Stimulated activated CD4-positive, alpha-beta T cell treated with anti-CD3 and anti-CD28 coated beads, Interleukin-12 subunit alpha, Interleukin-12 subunit beta, amount 100 ng/mL, for 24 hours (primary cell): Measurements from ENCODE around the gene LMBRD1.
"Not testable (repeated sequence)": the region's sequence is repeated elsewhere in the genome, so short reads cannot be mapped to it uniquely, and the experiment has no call there.

Experiments
- DNase-seq, 2 experiments: peaks; one replicate each; pipeline ENCODE4 v3.0.0-alpha.2; 2020; ENCODE audit warnings: low read depth in 2 of 2

LMBRD1 gene

DNA sequence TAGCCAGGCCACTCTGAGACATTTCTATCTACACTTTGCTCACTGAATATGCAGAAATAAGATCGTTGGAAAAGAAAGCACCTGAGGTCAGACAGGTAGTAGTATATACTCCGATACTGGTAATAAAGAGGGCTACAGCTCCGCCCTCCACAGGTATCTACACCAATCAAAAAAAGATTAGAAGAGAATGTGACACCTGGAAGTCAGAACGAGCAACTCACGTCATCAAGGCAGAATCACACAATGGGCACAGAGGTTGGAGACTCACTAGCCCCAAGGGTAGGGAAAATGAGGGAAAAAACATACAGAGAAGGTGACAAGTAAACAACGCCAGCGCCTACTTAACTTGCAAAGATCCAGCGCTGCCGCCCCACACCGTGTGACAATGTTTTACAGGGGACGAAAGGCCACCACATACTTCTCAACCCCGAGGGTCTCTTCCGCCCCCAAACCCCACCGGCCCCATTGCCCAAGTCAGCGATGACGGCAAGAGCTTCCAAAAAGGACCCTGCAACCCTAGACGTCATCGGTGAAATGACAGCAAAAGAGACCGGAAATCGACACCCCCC lies 653 bp downstream of the LMBRD1 start:
- DNase-seq, result no peak

DNA sequence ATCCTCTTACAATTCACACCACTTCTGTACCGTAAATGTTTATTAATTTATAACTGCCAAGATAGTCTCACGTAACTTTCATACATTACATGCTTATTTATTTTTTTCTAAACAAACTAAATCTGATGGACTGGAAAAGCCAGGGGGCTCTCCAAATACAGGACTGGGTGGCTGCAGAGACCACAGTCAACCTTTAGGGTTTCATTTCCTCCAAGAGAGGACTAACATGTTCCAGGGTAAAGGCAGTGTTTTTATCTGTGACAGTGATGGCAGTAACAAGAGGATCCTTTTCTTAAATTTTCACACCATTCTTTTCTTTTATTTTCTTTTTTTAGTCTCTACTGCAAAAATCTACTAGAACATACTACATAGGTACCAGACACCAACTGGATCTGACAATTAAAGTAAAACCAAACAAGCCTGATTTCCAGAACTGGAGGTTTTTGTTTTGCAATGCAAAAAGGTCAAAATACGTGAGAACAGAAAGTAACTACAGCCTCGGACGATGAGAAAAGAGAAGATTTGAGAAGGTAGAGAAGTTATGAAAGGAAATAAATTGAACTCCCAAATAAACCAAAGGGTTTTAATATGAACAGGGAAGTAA lies 1.2 kb downstream of the LMBRD1 start:
- no peak for DNase-seq

GRCh38 chr6:69792292-69792691 lies 4.5 kb downstream of the LMBRD1 start:
- DNase-seq, result no peak

- no peak for DNase-seq
Measured at GRCh38 chr6:69791065-69791471, 5.7 kb downstream of the LMBRD1 start.

GRCh38 chr6:69790629-69791028 lies 6.2 kb downstream of the LMBRD1 start:
- no peak for DNase-seq

- no peak for DNase-seq
Measured at GRCh38 chr6:69789578-69789977, 7.2 kb downstream of the LMBRD1 start.

GRCh38 chr6:69787436-69787835 lies 9.4 kb downstream of the LMBRD1 start:
- DNase-seq, result not testable (repeated sequence)

GRCh38 chr6:69785697-69786096 lies 11.1 kb downstream of the LMBRD1 start:
- DNase-seq, result no peak

DNA sequence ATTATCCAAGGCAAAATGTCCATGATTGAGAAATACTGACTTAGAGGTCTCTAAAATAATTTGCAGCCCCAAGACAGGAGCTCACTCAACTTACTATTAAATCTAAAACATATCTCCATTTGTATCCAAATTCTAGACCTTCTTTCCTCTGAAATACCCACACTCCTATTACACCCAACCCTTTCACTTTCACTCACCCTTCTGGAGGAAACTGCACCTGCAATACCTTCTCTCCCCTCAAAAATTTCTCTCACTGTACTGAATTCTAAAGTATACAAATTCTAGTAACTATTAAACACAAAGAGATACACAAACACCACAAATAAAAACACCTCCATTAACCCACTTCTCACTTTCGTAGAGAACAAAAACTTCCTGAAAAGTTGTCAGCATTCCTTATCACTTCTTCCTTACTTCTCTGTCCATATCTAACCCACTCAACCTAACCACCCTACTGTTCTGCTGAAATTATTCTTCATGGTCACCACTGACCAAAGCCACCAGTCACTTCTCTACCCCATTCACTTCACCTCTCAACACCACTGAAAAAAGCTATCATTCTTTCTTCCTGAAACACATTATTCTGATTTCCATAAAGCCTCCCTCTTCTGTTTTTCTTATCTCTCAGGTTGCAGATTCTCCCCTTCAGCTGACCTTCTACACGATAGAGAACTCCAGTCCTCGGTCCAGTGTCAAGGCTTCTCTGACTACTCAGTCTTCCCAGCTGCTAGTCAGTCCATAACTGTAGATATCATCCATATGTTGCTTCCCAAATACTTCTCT lies 12.0 kb downstream of the LMBRD1 start:
- no peak for DNase-seq

DNA sequence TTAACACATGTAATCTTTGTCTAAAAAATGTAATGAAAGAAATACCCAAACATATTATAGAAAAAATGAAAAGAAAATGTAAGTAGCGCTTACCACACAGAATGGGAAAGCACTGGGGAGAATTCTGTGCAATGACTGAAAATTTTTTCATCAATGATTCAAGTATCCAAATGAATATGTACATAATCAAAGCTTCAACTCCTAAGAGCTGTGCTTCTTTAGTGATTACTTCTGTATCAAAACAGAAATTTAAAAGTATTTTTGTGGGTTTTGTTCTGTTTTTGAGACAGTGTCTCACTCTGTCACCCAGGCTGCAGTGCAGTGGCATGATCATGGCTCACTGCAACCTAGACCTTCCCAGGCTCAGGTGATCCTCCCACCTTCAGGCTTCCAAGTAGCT lies 13.7 kb downstream of the LMBRD1 start:
- DNase-seq, result no peak

- DNase-seq, result no peak
Measured at GRCh38 chr6:69780585-69781178, 16.1 kb downstream of the LMBRD1 start.

- DNase-seq, result no peak
Measured at GRCh38 chr6:69775941-69776340, 20.9 kb downstream of the LMBRD1 start.

DNA sequence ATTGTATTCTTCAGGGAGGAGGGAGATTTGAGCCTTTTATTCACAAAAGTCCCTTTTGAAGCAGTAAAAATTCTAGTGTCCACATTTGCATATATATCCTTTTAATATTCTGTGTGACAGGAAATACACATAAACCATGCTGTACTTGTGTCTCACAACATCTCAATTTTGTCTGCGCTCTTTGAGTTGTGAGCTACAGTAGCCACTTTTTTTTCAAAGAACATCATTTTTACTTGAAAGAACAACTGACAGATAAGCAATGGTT lies 21.3 kb downstream of the LMBRD1 start:
- no peak for DNase-seq

- DNase-seq, result no peak
Measured at GRCh38 chr6:69774740-69775584, 21.8 kb downstream of the LMBRD1 start.

GRCh38 chr6:69771158-69771906 lies 25.5 kb downstream of the LMBRD1 start:
- no peak for DNase-seq

DNA sequence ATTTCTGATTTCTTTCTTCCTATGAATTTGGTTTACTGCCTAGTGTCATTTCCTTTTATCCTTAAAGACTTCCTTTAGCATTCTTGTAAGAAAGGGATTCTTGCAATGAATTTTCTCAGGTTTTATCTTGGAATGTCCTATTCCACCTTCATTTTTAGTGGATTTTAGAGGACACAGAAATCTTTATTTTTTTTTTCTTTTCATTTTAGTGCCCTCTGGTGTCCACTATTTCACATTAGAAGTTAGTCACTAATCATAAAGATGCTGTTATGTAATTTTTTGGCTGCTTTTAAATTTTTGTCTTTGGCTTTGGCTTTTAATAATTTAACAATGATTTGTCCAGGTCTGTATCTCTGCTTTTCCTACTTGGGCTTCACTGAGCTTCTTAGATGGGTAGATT lies 28.1 kb downstream of the LMBRD1 start:
- no peak for DNase-seq

DNA sequence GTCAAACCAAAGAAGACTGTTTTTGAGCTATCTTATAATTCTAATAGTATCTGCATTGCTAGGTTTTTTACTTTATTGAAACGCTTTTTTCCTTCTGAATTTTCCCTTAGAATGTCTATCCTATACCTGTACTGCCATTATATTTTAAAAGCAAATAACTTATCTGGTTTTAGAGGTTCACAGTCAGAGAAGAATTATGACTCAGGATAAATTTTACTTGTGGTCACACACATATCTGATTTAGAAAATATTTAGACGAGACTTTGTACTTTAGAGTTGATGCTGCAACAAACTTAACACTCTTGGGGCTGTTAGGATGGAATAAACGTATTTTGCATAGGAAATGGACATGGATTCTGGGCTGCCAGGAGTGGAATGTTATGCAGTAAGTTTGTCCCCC lies 33.0 kb downstream of the LMBRD1 start:
- no peak for DNase-seq

- no peak for DNase-seq
Measured at GRCh38 chr6:69761853-69762252, 35.0 kb downstream of the LMBRD1 start.

DNA sequence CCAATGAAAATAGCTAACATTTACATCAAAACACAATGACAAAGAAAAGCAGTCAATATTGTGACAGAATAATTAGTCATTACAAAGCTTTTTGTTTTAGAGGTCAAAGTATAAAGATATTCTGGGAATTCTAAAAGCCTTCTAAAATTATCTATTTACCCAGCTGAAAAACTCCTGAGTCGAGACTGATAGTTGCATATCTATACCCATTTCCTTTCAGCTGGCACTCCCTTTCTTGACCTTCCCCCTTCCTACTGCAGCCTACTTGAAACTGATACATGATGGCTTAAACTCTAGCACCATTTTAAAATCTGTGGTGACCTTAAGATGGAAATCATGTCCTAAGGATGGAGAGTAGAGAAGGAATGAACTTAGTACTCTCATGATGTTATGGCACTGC lies 38.6 kb downstream of the LMBRD1 start:
- DNase-seq, result no peak

GRCh38 chr6:69756907-69757306 lies 39.9 kb downstream of the LMBRD1 start:
- DNase-seq, result no peak

DNA sequence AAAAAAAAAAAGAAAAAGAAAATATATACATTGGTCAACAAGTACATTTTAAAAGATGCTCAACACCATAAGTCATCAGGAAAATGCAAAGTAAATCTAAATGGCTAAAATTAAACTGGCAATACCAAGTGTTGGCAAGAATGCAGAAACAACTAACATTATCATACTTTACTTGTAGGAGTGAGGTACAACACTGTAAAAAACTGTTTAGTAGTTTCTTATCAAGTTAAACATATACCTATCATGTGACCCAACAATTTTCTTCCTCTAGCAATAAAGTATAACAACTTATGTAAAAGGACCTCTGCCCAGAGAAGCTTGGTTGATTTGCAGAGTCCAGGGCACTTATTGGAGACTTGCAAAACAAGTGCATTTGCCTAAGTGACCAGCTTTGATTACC lies 40.4 kb downstream of the LMBRD1 start:
- no peak for DNase-seq

- DNase-seq, result no peak
Measured at GRCh38 chr6:69735027-69735426, 61.8 kb downstream of the LMBRD1 start.
